Measurements from ENCODE around the gene SMTNL1.
A peak's percentile ranks its signal among the peaks of the same experiment; 100 is the strongest.

SMTNL1 gene

DNA sequence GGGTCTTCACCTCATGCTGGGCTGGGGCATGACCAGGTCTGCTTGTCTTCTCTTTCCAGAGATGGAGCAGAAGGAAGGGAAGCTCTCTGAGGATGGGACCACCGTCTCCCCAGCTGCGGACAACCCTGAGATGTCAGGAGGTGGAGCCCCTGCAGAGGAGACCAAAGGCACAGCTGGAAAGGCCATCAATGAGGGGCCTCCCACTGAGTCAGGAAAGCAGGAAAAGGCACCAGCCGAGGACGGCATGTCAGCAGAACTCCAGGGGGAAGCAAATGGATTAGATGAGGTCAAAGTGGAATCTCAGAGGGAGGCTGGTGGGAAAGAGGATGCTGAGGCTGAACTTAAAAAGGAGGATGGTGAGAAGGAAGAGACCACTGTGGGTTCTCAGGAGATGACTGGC, 5.2 kb downstream of the SMTNL1 start:
- H3K9me3 Mint-ChIP-seq = no peaks in the 10 kb centered on the region
- DNase-seq (ENCODE audit: low spot score in 2 of 2) = no peak
- H3K36me3 Mint-ChIP-seq (ENCODE audit: insufficient read depth) = peaks cover 2% of the 10 kb centered on the region
- peak overlapping the region; percentile 10 for H3K27ac Mint-ChIP-seq (ENCODE audit: low read depth)
- no peak overlapping the region for H3K4me3 Mint-ChIP-seq
- H3K4me1 Mint-ChIP-seq = peaks cover 7% of the 10 kb centered on the region
- ATAC-seq (replicated peaks; ENCODE audit: extremely low read depth, poor library complexity, severe bottlenecking) = no peak
- H3K27me3 Mint-ChIP-seq = no peaks in the 10 kb centered on the region

DNA sequence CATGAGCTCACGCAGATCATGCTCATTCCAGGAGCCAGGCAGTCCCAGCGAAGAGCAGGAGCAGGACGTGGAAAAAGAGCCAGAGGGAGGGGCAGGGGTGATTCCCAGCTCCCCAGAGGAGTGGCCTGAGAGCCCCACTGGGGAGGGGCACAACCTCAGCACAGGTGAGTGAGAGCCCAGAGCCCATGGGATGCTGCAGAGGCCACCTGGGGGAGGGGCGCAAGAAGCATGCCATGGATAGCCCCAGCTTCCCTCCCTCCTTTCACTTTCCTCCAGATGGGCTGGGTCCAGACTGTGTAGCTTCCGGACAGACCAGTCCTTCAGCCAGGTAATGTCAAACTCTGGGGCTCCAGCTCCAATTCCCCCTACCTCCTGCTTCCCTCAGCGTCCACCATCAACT, 6.2 kb downstream of the SMTNL1 start:
- Mint-ChIP-seq H3K27ac (ENCODE audit: low read depth) (no peak overlapping the region), H3K27me3 (no peaks in the 10 kb centered on the region), H3K36me3 (ENCODE audit: insufficient read depth) (peaks cover 6% of the 10 kb centered on the region), H3K9me3 (no peaks in the 10 kb centered on the region), H3K4me1 (peaks cover 11% of the 10 kb centered on the region), H3K4me3 (no peak overlapping the region)
- no peak for DNase-seq (ENCODE audit: low spot score in 2 of 2)
- no peak for ATAC-seq (replicated peaks; ENCODE audit: extremely low read depth, poor library complexity, severe bottlenecking)

DNA sequence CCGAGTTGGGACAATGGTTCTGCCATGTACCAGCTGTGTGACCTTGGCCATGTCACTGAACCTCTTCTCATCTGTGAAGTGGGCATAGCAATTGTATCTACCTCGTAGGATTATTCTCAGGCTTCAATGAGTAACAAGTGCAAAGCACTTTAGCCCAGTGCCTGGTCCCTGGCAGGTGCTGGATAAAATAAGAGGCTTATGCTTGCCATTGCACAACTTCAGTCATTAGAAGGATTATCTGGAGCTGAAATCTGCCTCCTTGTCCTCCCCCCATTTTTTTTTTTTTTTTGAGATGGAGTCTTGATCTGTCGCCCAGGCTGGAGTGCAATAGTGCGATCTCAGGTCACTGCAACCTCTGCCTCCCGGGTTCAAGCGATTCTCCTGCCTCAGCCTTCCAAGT, 7.2 kb downstream of the SMTNL1 start:
- Mint-ChIP-seq H3K4me1 (peaks cover 11% of the 10 kb centered on the region), H3K4me3 (no peak overlapping the region), H3K27me3 (no peaks in the 10 kb centered on the region), H3K36me3 (ENCODE audit: insufficient read depth) (peaks cover 9% of the 10 kb centered on the region), H3K27ac (ENCODE audit: low read depth) (no peak overlapping the region), H3K9me3 (no peaks in the 10 kb centered on the region)
- ATAC-seq (replicated peaks; ENCODE audit: extremely low read depth, poor library complexity, severe bottlenecking) (no peak), DNase-seq (ENCODE audit: low spot score in 2 of 2) (no peak)

DNA sequence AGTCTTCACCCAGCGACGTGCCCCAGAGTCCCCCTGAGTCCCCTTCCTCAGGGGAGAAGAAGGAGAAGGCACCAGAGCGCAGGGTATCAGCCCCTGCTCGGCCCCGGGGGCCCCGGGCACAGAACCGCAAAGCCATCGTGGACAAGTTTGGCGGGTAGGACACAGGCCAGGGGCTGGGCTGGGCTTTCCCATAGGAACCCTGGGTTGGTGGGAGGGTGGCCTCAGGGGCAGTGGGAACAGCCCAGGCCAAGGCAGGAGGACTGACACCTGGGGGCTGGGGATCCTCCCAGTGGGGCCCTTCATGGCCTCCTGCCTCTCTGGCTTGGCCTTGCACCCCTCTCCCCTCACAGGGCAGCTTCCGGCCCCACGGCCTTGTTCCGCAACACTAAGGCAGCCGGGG, 8.5 kb downstream of the SMTNL1 start:
- H3K9me3 Mint-ChIP-seq = no peaks in the 10 kb centered on the region
- H3K4me1 Mint-ChIP-seq = peaks cover 11% of the 10 kb centered on the region
- H3K36me3 Mint-ChIP-seq (ENCODE audit: insufficient read depth) = peaks cover 15% of the 10 kb centered on the region
- no peaks in the 10 kb centered on the region for H3K27me3 Mint-ChIP-seq
- no peak for DNase-seq (ENCODE audit: low spot score in 2 of 2)
- ATAC-seq (replicated peaks; ENCODE audit: extremely low read depth, poor library complexity, severe bottlenecking) = no peak
- H3K27ac Mint-ChIP-seq (ENCODE audit: low read depth) = no peak overlapping the region
- no peak overlapping the region for H3K4me3 Mint-ChIP-seq

DNA sequence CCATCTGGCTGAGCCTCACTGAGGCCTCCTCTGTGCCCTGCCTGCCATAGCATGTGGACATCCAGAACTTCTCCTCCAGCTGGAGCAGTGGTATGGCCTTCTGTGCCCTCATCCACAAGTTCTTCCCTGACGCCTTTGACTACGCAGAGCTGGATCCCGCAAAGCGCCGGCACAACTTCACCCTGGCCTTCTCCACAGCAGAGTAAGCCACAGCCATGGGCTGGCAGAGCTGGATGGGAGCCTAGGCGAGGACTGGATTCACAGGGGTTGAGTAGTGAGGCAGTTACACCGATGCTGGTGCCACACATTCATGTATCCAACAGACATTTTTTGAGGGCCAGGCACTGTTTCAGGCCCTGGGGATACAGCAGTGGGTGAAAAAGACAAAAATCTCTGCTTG, 9.1 kb downstream of the SMTNL1 start:
- Mint-ChIP-seq H3K4me3 (no peak overlapping the region), H3K9me3 (no peaks in the 10 kb centered on the region), H3K4me1 (peaks cover 11% of the 10 kb centered on the region), H3K27me3 (no peaks in the 10 kb centered on the region), H3K27ac (ENCODE audit: low read depth) (peak overlapping the region; percentile 95), H3K36me3 (ENCODE audit: insufficient read depth) (peaks cover 15% of the 10 kb centered on the region)
- no peak for ATAC-seq (replicated peaks; ENCODE audit: extremely low read depth, poor library complexity, severe bottlenecking)
- DNase-seq (ENCODE audit: low spot score in 2 of 2) = no peak

DNA sequence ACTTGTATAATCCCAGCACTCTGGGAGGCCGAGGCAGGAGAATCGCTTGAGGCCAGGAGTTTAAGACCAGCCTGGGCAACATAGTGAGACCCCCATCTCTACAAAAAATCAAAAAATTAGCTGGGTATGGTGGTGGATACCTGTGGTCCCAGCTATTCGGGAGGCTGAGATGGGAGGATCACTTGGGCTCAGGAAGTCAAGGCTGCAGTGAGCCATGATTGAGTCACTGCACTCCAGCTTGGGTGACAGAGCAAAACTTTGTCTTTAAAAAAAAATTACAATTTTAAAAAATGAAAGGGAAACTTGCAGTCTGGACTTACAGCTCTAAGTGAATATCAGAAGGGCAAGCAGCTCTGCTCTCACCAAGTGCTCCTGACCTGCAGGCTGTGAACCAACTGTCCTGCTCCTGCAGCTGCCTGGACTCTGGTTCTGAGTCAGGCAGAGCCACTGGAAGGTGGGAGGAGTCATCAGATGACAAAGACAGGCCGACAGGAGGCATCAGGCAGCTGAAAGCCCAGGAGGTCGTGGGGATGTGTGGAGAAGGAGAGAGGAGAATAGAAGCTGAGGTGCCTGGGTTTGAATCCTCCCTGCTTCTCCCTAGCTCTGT, 9.6 kb downstream of the SMTNL1 start:
- H3K36me3 Mint-ChIP-seq (ENCODE audit: insufficient read depth) = peaks cover 16% of the 10 kb centered on the region
- no peaks in the 10 kb centered on the region for H3K9me3 Mint-ChIP-seq
- ATAC-seq (replicated peaks; ENCODE audit: extremely low read depth, poor library complexity, severe bottlenecking) = no peak
- H3K4me1 Mint-ChIP-seq = peaks cover 11% of the 10 kb centered on the region
- H3K27ac Mint-ChIP-seq (ENCODE audit: low read depth) = peak overlapping the region; percentile 95
- no peak for DNase-seq (ENCODE audit: low spot score in 2 of 2)
- no peaks in the 10 kb centered on the region for H3K27me3 Mint-ChIP-seq
- peak overlapping the region; percentile 34 for H3K4me3 Mint-ChIP-seq

DNA sequence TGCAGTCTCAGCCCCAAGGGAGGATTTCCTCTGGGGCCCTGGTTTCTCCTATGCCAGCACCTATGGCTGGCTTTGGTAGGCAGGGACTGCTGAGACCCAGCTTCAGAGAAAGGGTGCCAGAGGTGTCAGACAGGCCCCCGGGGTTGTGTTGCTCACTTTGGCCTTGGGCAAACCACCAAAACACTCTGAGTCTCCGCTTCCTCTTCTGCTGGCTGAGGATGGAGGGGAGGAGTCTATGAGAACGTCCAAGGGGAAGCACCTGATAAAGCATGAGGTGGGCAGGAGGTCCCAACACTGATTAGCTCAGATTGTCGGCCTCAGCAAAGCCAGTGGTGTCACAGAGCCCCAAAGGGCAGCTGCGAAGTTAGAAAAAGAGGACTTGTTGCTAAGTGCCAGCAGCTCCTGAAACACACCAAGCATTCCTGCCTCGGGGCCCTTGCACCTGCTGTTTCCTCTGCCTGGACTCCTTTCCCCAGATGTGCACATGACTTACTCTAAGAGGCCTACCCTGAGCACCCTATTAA, 10.5 kb downstream of the SMTNL1 start:
- no peaks in the 10 kb centered on the region for H3K9me3 Mint-ChIP-seq
- peak in 1 of 2 donors; percentile 43 for DNase-seq (ENCODE audit: low spot score in 2 of 2)
- H3K4me3 Mint-ChIP-seq = peak overlapping the region; percentile 34
- peaks cover 24% of the 10 kb centered on the region for H3K36me3 Mint-ChIP-seq (ENCODE audit: insufficient read depth)
- H3K4me1 Mint-ChIP-seq = peaks cover 11% of the 10 kb centered on the region
- H3K27ac Mint-ChIP-seq (ENCODE audit: low read depth) = peak overlapping the region; percentile 95
- ATAC-seq (replicated peaks; ENCODE audit: extremely low read depth, poor library complexity, severe bottlenecking) = peak; percentile 91
- no peaks in the 10 kb centered on the region for H3K27me3 Mint-ChIP-seq

DNA sequence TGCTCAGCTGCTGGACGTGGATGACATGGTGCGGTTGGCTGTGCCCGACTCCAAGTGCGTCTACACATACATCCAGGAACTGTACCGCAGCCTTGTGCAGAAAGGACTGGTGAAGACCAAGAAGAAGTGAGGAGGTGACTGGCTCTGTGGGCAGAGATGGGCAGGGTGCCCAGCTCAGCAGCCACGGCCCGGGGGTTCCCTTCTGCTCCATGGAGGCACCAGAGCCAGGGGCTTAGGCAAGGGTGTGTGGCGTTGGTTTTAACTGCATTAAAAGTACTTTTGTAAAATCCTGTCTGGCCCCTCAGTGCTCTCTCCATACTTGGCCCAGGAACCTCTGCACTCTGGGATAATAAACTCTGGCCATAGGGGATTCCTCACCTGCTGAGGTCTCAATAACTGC, 12.6 kb downstream of the SMTNL1 start:
- H3K27me3 Mint-ChIP-seq = no peaks in the 10 kb centered on the region
- no peaks in the 10 kb centered on the region for H3K9me3 Mint-ChIP-seq
- peaks cover 11% of the 10 kb centered on the region for H3K4me1 Mint-ChIP-seq
- H3K4me3 Mint-ChIP-seq = no peak overlapping the region
- H3K27ac Mint-ChIP-seq (ENCODE audit: low read depth) = peak overlapping the region; percentile 95
- no peak for DNase-seq (ENCODE audit: low spot score in 2 of 2)
- ATAC-seq (replicated peaks; ENCODE audit: extremely low read depth, poor library complexity, severe bottlenecking) = no peak
- H3K36me3 Mint-ChIP-seq (ENCODE audit: insufficient read depth) = peaks cover 43% of the 10 kb centered on the region

DNA sequence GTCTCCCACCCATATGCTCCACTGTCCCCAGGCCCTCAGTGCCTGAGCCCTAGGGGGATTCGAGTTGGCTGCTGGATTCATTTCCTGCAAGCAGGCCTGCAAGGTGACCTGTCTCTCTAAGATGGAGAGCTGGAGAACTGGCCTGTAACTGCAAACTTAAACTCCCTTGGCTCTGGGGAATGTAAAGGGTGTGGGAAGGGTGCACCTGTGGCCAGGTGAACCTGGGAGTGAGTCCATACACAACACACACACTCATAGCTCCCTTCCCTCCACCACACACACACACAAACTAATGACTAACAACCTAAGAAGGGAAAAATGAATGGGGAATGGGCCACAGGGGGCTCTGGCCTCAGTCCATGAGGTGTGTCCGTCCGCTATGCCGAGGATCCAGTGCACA, 14.5 kb downstream of the SMTNL1 start:
- Mint-ChIP-seq H3K27me3 (no peaks in the 10 kb centered on the region), H3K36me3 (ENCODE audit: insufficient read depth) (peaks cover 57% of the 10 kb centered on the region), H3K27ac (ENCODE audit: low read depth) (no peak overlapping the region), H3K4me3 (no peak overlapping the region), H3K4me1 (peaks cover 10% of the 10 kb centered on the region), H3K9me3 (no peaks in the 10 kb centered on the region)
- no peak for DNase-seq (ENCODE audit: low spot score in 2 of 2)
- no peak for ATAC-seq (replicated peaks; ENCODE audit: extremely low read depth, poor library complexity, severe bottlenecking)

DNA sequence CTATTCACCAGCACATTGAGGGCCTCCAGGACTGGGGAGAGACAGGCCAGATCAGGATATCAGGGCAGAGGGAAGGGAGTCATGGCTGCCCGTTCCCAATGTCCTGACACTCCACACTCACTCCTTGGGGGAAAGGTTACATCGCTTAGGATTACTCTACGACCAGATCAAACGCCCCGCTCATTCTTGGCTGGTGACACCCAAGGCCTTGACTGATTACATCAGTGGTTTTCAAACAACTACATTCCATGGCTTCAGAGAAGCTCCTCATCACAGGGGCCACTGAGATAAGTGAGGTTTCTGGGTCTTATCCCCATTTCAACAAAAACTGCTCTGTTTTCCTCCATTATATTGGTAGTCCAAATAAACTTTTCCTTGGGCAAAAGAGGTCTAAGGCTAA, 15.1 kb downstream of the SMTNL1 start:
- peaks cover 63% of the 10 kb centered on the region for H3K36me3 Mint-ChIP-seq (ENCODE audit: insufficient read depth)
- H3K4me1 Mint-ChIP-seq = peaks cover 5% of the 10 kb centered on the region
- ATAC-seq (replicated peaks; ENCODE audit: extremely low read depth, poor library complexity, severe bottlenecking) = no peak
- no peaks in the 10 kb centered on the region for H3K27me3 Mint-ChIP-seq
- no peaks in the 10 kb centered on the region for H3K9me3 Mint-ChIP-seq
- no peak for DNase-seq (ENCODE audit: low spot score in 2 of 2)
- no peak overlapping the region for H3K27ac Mint-ChIP-seq (ENCODE audit: low read depth)
- H3K4me3 Mint-ChIP-seq = no peak overlapping the region

DNA sequence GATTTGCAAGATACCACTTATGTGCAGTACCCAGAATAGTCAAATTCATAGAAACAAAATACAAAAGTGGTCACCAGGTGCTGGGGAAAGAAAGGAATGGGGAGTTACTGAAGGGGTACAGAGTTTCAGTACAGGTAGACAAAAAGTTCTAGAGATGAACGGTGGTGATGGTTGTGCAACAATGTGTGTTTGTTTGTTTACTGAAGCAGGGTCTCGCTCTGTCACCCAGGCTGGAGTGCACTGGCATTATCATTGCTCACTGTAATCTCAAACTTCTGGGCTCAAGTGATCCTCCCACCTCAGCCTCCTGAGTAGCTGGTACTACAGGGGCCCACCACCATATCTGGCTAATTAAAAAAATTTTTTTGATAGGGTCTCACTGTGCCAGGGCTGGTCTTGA, 18.0 kb downstream of the SMTNL1 start:
- H3K27me3 Mint-ChIP-seq = no peaks in the 10 kb centered on the region
- no peaks in the 10 kb centered on the region for H3K4me1 Mint-ChIP-seq
- DNase-seq (ENCODE audit: low spot score in 2 of 2) (no peak), ATAC-seq (replicated peaks; ENCODE audit: extremely low read depth, poor library complexity, severe bottlenecking) (no peak)
- no peaks in the 10 kb centered on the region for H3K9me3 Mint-ChIP-seq
- H3K27ac Mint-ChIP-seq (ENCODE audit: low read depth) = no peak overlapping the region
- peaks cover 76% of the 10 kb centered on the region for H3K36me3 Mint-ChIP-seq (ENCODE audit: insufficient read depth)
- H3K4me3 Mint-ChIP-seq = no peak overlapping the region

DNA sequence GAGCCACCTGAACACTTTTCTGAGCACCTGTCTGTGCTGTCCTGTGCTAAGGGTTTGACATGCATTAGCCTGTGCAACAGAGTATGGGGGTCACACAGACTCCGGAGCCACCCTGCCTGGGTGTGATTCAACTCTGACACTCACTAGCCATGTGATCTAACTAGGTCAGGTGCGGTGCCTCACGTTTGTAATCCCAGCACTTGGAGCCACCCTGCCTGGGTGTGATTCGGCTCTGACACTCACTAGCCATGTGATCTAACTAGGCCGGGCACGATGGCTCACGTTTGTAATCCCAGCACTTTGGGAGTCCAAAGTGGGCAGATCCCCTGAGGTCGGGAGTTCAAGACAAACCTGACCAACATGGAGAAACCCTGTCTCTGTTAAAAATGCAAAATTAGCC, 18.6 kb downstream of the SMTNL1 start:
- ATAC-seq (replicated peaks; ENCODE audit: extremely low read depth, poor library complexity, severe bottlenecking) (no peak), DNase-seq (ENCODE audit: low spot score in 2 of 2) (no peak)
- no peaks in the 10 kb centered on the region for H3K9me3 Mint-ChIP-seq
- peaks cover 76% of the 10 kb centered on the region for H3K36me3 Mint-ChIP-seq (ENCODE audit: insufficient read depth)
- no peaks in the 10 kb centered on the region for H3K27me3 Mint-ChIP-seq
- no peak overlapping the region for H3K27ac Mint-ChIP-seq (ENCODE audit: low read depth)
- H3K4me3 Mint-ChIP-seq = no peak overlapping the region
- H3K4me1 Mint-ChIP-seq = peaks cover 4% of the 10 kb centered on the region

DNA sequence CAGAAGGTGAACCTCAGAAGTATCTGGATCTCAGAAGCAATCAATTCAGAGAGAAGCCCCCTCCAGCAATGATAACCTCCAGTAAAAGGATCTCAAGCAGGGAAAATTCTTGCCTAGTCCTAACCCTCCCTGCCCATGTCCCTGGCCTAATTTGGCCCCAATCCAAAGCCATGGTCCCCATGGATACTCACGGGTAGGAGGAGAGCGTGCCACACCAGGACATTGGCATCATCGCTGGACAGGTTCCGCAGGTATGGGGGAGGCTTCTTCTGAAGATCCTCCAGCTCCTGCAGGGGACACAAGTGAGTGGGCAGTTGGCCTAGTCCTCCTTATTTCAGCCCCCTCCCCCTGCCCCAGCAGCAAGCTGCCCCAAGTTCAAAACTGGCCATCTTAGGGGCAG, 22.8 kb downstream of the SMTNL1 start:
- Mint-ChIP-seq H3K36me3 (ENCODE audit: insufficient read depth) (peaks cover 59% of the 10 kb centered on the region), H3K4me1 (peaks cover 40% of the 10 kb centered on the region), H3K27me3 (no peaks in the 10 kb centered on the region), H3K27ac (ENCODE audit: low read depth) (peak overlapping the region; percentile 46), H3K4me3 (no peak overlapping the region), H3K9me3 (no peaks in the 10 kb centered on the region)
- ATAC-seq (replicated peaks; ENCODE audit: extremely low read depth, poor library complexity, severe bottlenecking) (no peak), DNase-seq (ENCODE audit: low spot score in 2 of 2) (no peak)

All from central memory CD8-positive, alpha-beta T cell (primary cell).